ENCODE data around the gene CDK16. TPM values are rescaled to one million over a fixed set of nuclear protein-coding genes. Genes with fewer than 3 reads are reported as not detected.

Gene CDK16
- total and polyA plus RNA-seq, 2 of the 4 experiments (the other 2 are of a cell fraction), result 85.3 to 106 TPM

- ChIA-PET POLR2A (ENCODE audit: unreplicated experiment) (no interaction called here), CTCF (interaction anchor here (1.5 kb wide), 1 partner anchor 80 kb away, joined by 3 read pairs; no protein-coding TSS in a partner anchor)
- Histone ChIP-seq H3K23ac (ENCODE audit: low read depth, low read length) (peak overlapping the region; percentile 81), H3K9me3 (ENCODE audit: control insufficient read depth, insufficient read depth, low read length) (no peaks in the 10 kb centered on the region), H3K14ac (replicated peaks; ENCODE audit: low read depth, low read length) (peak overlapping the region; percentile 87), H4K8ac (ENCODE audit: low read depth in 2 of 2, low read length in 2 of 2) (peak overlapping the region; percentile 95 to 100), H2AFZ (replicated peaks; ENCODE audit: low read length, poor library complexity) (peak overlapping the region; percentile 85), H4K5ac (ENCODE audit: low read depth, low read length) (peak overlapping the region; percentile 97), H2BK120ac (ENCODE audit: low read depth, low read length) (no peak overlapping the region), H3K4me3 (ENCODE audit: insufficient read depth, low read depth, low read length) (peak overlapping the region; percentile 83), H4K91ac (ENCODE audit: insufficient read depth, low read depth, low read length) (peak overlapping the region; percentile 75; the same call in 1 of the 2 replicates), H4K20me1 (ENCODE audit: insufficient read depth, low read length) (peaks cover 11% of the 10 kb centered on the region; the same call in 1 of the 2 replicates), H3K4me1 (ENCODE audit: control insufficient read depth, insufficient read depth, low read length) (0 out of 2 replicates have a peak, but pooled peaks cover 1% of the 10 kb centered on the region), H3K36me3 (ENCODE audit: control insufficient read depth, insufficient read depth, low read length) (peaks cover 11% of the 10 kb centered on the region), H2BK20ac (ENCODE audit: low read depth, low read length) (no peak overlapping the region), H3K9me1 (ENCODE audit: insufficient read depth, low read length) (0 out of 2 replicates have a peak, but pooled peaks cover 5% of the 10 kb centered on the region), H3K18ac (ENCODE audit: low read depth, low read length) (peak overlapping the region; percentile 19; the same call in 1 of the 2 replicates), H3K27ac (ENCODE audit: insufficient read depth, low read length) (peak overlapping the region; percentile 92), H3K4ac (ENCODE audit: low read depth, low read length) (peak overlapping the region; percentile 81), H2BK5ac (ENCODE audit: low read depth, low read length, poor library complexity, severe bottlenecking) (peak overlapping the region; percentile 66), H3K56ac (ENCODE audit: extremely low read depth, insufficient read depth, low read length) (peak overlapping the region; percentile 41; the same call in 1 of the 2 replicates), H3K9ac (ENCODE audit: low read depth, low read length) (peak overlapping the region; percentile 64), H3K27me3 (ENCODE audit: control insufficient read depth, insufficient read depth, low read length) (peaks cover 9% of the 10 kb centered on the region; the same call in 1 of the 2 replicates), H3K4me2 (ENCODE audit: low read depth, low read length) (peak overlapping the region; percentile 75), H2BK15ac (ENCODE audit: low read depth, low read length) (no peak overlapping the region; the same call in 2 of the 3 replicates), H3K79me1 (ENCODE audit: low read depth in 1 of 2, low read length in 2 of 2) (peaks cover 8 to 14% of the 10 kb centered on the region in 2 experiments), H2AK9ac (replicated peaks; ENCODE audit: low read depth, low read length, poor library complexity) (peak overlapping the region; percentile 83), H2AK5ac (ENCODE audit: low read depth, low read length) (peak overlapping the region; percentile 76)
- dilution Hi-C loops (cut with HindIII; ENCODE audit: low sequenced_read_pairs, unreplicated experiment) (no loop called here), in situ Hi-C loops (cut with MboI; ENCODE audit: low sequenced_read_pairs) (no loop called here), intact Hi-C loops (cut with micrococcal nuclease) (loop anchor here (5.0 kb wide), 1 partner anchor 150 kb away; no protein-coding TSS in a partner anchor)
- no TSS peak for BruUV-seq (replicated peaks)
- WGBS, 2 experiments (ENCODE audit: extremely low coverage in 2 of 2, insufficient read length in 1 of 2), result 90% methylated on average over 2 of the region's 8 CpGs; no CpG with 5 or more reads in 1 of the 2 experiments
- ATAC-seq (ENCODE audit: low read depth) (no peak), DNase-seq (no peak)
- TF ChIP-seq POLR2A (IDR thresholded peaks at IDR 0.05; ENCODE audit: low read depth, low read length), result no peak
- no peak for TF ChIP-seq USF2 (IDR thresholded peaks at IDR 0.05; ENCODE audit: low read depth, low read length)
- TF ChIP-seq MXI1 (IDR thresholded peaks at IDR 0.05; ENCODE audit: borderline replicate concordance, low read depth, low read length), result no peak
- no peak for TF ChIP-seq ELK1 (IDR thresholded peaks at IDR 0.05; ENCODE audit: borderline replicate concordance, low read depth, low read length)
- TF ChIP-seq FOS (IDR thresholded peaks at IDR 0.05; ENCODE audit: low read depth, low read length), result no peak
- TF ChIP-seq RCOR1 (IDR thresholded peaks at IDR 0.05; ENCODE audit: insufficient replicate concordance, low read length), result no peak
- TF ChIP-seq CTCF (conservative IDR thresholded peaks at IDR 0.05; ENCODE audit: low read depth, low read length), result no peak
- no peak for TF ChIP-seq CHD1 (IDR thresholded peaks at IDR 0.05; ENCODE audit: low read depth, low read length)
- TF ChIP-seq SMC3 (IDR thresholded peaks at IDR 0.05; ENCODE audit: low read depth, low read length), result no peak
- no peak for TF ChIP-seq RAD21 (IDR thresholded peaks at IDR 0.05; ENCODE audit: low read length)
- TF ChIP-seq BHLHE40 (IDR thresholded peaks at IDR 0.05; ENCODE audit: low read depth, low read length), result no peak
- TF ChIP-seq MAFK (IDR thresholded peaks at IDR 0.05; ENCODE audit: low read depth, low read length), result no peak
- no peak for TF ChIP-seq CEBPB (IDR thresholded peaks at IDR 0.05; ENCODE audit: low read depth, low read length)
- no peak for TF ChIP-seq RFX5 (IDR thresholded peaks at IDR 0.05; ENCODE audit: low read depth, low read length)
- TF ChIP-seq NFE2L2 (IDR thresholded peaks at IDR 0.05; ENCODE audit: low read depth, low read length), result no peak
These were observed 13.8 kb downstream of the CDK16 start for GRCh38 chrX:47232197-47232802.
